GM13976 (cell line): ENCODE measurements around the gene SLC8B1.

Experiments used
- DNase-seq: peaks from one replicate; pipeline ENCODE4 v3.0.0; 2012; ENCODE audit warnings: low spot score
- in situ Hi-C: fragments of 300-500 bp; cut with MboI; formaldehyde crosslinking; loops from one replicate; pipeline ENCODE4 v1.12.0; 2022; ENCODE audit warnings: low sequenced_read_pairs, mixed read lengths, inconsistent platforms; ENCODE audit not compliant: unreplicated experiment
- TF ChIP-seq, protein P1 (sequence below): IDR thresholded peaks from 2 replicates; pipeline ENCODE4 v1.5.1; 2012; ENCODE audit warnings: borderline replicate concordance, mild to moderate bottlenecking; ENCODE audit not compliant: insufficient read depth; ENCODE audit errors: extremely low read depth, missing control alignments, control extremely low read depth

Gene SLC8B1

DNA sequence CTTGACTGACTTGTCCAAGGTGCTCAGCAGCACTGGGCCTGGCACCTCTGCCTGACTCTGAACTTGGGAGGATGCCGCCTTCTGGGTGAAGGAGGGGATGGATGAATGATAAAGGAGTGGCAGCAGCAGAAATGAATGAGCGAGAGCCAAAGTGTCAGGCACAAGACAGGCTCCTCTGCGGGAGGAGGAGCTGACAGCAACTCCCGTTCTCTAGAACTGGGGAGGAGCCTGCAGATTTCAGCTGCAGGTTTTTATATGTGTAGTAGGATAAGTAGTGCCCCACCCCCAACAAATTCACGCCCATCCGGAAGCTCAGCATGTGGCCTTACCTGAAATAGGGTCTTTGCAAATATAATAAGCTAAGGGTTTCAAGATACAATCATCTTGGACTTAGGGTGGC lies 33.1 kb downstream of the SLC8B1 start:
- in situ Hi-C loops = no loop called here
- TF ChIP-seq, protein P1, sequence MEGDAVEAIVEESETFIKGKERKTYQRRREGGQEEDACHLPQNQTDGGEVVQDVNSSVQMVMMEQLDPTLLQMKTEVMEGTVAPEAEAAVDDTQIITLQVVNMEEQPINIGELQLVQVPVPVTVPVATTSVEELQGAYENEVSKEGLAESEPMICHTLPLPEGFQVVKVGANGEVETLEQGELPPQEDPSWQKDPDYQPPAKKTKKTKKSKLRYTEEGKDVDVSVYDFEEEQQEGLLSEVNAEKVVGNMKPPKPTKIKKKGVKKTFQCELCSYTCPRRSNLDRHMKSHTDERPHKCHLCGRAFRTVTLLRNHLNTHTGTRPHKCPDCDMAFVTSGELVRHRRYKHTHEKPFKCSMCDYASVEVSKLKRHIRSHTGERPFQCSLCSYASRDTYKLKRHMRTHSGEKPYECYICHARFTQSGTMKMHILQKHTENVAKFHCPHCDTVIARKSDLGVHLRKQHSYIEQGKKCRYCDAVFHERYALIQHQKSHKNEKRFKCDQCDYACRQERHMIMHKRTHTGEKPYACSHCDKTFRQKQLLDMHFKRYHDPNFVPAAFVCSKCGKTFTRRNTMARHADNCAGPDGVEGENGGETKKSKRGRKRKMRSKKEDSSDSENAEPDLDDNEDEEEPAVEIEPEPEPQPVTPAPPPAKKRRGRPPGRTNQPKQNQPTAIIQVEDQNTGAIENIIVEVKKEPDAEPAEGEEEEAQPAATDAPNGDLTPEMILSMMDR = no peak
- DNase-seq = no peak

DNA sequence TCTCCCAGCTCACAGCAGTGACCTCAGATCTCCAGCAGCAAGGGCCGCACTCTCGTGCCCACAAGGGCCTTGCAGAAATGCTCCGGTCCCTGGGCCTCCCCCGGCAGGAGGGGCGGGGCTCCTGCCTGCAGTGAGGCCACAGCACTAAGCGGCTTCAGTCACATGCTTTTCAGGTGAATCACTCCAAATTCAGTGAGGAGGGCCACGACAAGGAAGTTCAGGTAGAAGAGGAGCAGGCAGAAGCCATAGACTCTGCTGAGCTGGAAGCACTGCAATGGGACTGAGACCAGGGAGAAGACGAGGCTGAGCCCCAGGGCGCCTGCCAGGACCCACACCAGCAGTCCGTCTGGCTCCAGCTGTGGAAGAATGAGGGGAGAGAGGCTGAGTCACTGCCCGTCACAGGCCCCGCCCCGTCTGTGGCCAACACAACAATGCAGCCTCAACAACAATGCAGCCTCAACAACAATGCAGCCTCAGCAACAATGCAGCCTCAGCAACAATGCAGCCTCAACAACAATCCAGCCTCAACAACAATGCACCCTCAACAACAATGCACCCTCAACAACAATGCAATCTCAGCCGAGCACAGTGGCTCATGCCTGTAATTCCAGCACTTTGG lies 35.2 kb downstream of the SLC8B1 start:
- in situ Hi-C loops = no loop called here
- TF ChIP-seq, protein P1 = no peak
- DNase-seq = no peak

- DNase-seq = no peak
- in situ Hi-C loops = no loop called here
- TF ChIP-seq, protein P1 = no peak
Measured at GRCh38 chr12:113298861-113299545, 35.9 kb downstream of the SLC8B1 start.

- in situ Hi-C loops = no loop called here
- TF ChIP-seq, protein P1 = no peak
- no peak for DNase-seq
Measured at GRCh38 chr12:113298472-113298817, 36.5 kb downstream of the SLC8B1 start.

DNA sequence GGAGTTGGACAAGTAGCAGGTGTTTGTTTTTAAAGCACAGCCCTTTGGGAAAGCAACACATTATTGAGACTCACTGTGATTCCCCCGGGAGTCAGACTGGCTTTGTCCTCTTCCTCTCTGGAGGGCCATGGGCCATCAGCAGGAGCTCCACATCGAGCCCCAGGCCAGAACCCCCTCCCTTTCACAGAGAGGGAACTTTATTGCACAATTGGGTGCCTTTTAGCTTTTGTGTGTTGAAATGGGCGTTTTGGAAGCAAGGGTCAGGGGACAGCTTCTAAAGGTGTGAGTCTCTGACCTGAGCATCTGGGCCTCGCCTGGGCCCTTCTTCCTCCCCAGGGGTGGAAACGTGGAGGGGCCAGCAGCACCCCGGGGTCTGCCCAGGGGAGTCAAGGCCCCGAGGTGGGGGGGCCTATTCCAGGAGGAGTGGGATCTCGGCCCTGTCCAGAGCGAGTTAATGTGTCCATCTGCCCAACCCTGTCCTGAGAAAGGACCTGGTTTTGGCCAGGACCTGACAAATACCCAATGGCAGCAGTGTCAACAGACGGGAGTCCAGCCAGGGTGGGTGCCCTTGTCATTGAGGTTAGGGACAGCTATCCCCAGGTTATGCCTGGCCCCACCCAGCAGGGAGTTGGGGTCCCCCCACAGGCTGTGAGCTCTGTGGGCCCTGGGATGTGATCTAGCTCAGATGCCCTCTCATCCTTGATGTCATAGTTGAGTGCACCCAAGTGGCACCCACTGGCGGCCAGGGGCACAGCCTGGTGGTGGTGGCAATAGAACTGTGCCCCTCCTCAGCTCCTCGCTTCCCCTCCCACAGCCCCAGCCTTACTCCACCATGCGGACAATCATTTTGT lies 37.1 kb downstream of the SLC8B1 start:
- TF ChIP-seq, protein P1 = no peak
- in situ Hi-C loops = no loop called here
- DNase-seq = no peak

DNA sequence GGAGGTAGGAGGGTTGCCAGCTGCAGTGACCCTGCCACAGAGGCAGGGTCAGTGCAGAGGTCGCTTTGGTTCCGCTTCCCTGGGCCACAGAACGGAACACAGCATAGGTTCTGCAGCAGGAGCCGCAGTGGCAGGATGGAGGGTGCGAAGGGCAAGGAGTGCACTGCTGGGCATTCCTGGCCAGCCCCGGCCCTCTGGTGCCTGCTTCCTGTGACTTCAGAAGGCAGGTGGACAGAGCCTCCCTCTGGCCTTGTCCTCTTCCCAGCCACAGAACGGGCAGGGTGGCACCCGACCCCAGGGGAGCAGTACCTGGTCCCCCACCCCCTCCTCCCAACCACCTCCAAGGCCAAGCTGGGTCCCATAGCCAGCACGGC lies 37.7 kb downstream of the SLC8B1 start:
- no peak for DNase-seq
- in situ Hi-C loops = no loop called here
- TF ChIP-seq, protein P1 = no peak
